ENCODE results near the gene LIG3. TPM values are rescaled to one million over a fixed set of nuclear protein-coding genes. Genes with fewer than 3 reads are reported as not detected.
A peak's percentile ranks its signal among the peaks of the same experiment; 100 is the strongest.

The LIG3 gene
- total RNA-seq, 4 donors from 2014 or later: 9.8 to 44.5 (median 23.9) TPM

DNA sequence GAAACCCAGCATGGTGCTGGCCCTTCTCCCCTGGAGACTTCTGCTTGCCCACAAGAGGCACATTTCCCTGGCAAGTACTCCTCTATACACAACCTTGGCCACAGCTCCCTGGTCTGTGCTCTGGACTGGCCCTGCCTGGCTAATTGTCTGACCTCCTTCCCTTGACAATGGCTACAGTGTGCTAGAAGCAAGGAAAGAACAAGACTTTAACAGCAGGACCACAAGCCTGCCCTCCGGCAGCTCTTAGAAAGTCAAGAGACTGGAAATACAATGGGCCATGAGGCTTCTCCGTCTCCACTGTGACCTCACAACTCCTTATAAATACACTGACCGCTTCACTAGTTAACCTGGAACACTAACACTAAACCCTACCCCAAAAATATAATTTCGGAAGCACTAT lies 36.7 kb downstream of the LIG3 start:
- no peak for DNase-seq
- in situ Hi-C loops (cut with MboI; ENCODE audit: low pct_ligation_motif_present in 1 of 4, low pct_unique_long_range_greater_than_20kb in 1 of 4, low sequenced_read_pairs in 3 of 4): no loop called here
- Histone ChIP-seq H3K4me1 (peaks cover 6 to 32% (median 11%) of the 10 kb centered on the region in 4 donors), H3K36me3 (peaks cover 0 to 19% (median 6%) of the 10 kb centered on the region in 4 donors), H3K27me3 (no peaks in the 10 kb centered on the region), H3K4me3 (no peak overlapping the region), H3K27ac (no peak overlapping the region), H3K9me3 (no peaks in the 10 kb centered on the region)
- WGBS, 2 donors (ENCODE audit: low coverage in 1 of 2): 96% methylated on average over 4 of the region's 4 CpGs; no CpG with 5 or more reads in 1 of the 2 donors
- intact Hi-C loops (cut with DNase I; ENCODE audit: low total_unique reads): no loop called here
- no peak for TF ChIP-seq POLR2A (IDR thresholded peaks at IDR 0.05)
- TF ChIP-seq EP300 (IDR thresholded peaks at IDR 0.05; ENCODE audit: low read depth): no peak
- TF ChIP-seq POLR2AphosphoS5 (IDR thresholded peaks at IDR 0.05): no peak
- TF ChIP-seq, protein P1, sequence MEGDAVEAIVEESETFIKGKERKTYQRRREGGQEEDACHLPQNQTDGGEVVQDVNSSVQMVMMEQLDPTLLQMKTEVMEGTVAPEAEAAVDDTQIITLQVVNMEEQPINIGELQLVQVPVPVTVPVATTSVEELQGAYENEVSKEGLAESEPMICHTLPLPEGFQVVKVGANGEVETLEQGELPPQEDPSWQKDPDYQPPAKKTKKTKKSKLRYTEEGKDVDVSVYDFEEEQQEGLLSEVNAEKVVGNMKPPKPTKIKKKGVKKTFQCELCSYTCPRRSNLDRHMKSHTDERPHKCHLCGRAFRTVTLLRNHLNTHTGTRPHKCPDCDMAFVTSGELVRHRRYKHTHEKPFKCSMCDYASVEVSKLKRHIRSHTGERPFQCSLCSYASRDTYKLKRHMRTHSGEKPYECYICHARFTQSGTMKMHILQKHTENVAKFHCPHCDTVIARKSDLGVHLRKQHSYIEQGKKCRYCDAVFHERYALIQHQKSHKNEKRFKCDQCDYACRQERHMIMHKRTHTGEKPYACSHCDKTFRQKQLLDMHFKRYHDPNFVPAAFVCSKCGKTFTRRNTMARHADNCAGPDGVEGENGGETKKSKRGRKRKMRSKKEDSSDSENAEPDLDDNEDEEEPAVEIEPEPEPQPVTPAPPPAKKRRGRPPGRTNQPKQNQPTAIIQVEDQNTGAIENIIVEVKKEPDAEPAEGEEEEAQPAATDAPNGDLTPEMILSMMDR (IDR thresholded peaks at IDR 0.05): no peak

DNA sequence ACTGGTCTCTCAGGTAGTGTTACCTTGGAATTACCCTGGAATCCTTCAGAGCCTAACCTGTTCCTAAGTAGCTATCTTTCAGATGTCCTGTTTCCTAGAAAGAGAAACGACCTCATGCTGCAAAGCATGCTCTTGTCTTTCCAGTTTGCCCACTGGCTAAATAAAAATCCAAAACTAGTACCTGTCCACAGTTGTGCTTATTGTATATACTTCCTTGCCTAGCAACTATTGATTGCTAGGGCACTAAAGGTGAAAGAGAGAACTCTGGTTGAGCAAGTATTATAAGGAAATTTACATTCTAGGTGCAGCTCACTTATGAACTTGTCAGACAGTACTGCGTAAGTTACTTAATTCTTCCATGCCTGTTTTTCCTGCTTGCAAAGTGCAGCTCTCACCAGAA lies 38.5 kb downstream of the LIG3 start:
- Histone ChIP-seq H3K9me3 (no peaks in the 10 kb centered on the region), H3K4me1 (peaks cover 9 to 47% (median 13%) of the 10 kb centered on the region in 4 donors), H3K27me3 (no peaks in the 10 kb centered on the region), H3K4me3 (no peak overlapping the region), H3K36me3 (peaks cover 0 to 19% (median 6%) of the 10 kb centered on the region in 4 donors), H3K27ac (peak overlapping the region; percentile 18 to 73 (median 31))
- intact Hi-C loops (cut with DNase I; ENCODE audit: low total_unique reads): no loop called here
- 40 to 54% methylated on average over 1 to 2 of the region's 2 CpGs for WGBS, 2 donors (ENCODE audit: low coverage in 1 of 2)
- in situ Hi-C loops (cut with MboI; ENCODE audit: low pct_ligation_motif_present in 1 of 4, low pct_unique_long_range_greater_than_20kb in 1 of 4, low sequenced_read_pairs in 3 of 4): no loop called here
- no peak for TF ChIP-seq POLR2A (IDR thresholded peaks at IDR 0.05)
- TF ChIP-seq, protein P1 (IDR thresholded peaks at IDR 0.05): no peak
- no peak for TF ChIP-seq EP300 (IDR thresholded peaks at IDR 0.05; ENCODE audit: low read depth)
- no peak for TF ChIP-seq POLR2AphosphoS5 (IDR thresholded peaks at IDR 0.05)
- no peak for DNase-seq

DNA sequence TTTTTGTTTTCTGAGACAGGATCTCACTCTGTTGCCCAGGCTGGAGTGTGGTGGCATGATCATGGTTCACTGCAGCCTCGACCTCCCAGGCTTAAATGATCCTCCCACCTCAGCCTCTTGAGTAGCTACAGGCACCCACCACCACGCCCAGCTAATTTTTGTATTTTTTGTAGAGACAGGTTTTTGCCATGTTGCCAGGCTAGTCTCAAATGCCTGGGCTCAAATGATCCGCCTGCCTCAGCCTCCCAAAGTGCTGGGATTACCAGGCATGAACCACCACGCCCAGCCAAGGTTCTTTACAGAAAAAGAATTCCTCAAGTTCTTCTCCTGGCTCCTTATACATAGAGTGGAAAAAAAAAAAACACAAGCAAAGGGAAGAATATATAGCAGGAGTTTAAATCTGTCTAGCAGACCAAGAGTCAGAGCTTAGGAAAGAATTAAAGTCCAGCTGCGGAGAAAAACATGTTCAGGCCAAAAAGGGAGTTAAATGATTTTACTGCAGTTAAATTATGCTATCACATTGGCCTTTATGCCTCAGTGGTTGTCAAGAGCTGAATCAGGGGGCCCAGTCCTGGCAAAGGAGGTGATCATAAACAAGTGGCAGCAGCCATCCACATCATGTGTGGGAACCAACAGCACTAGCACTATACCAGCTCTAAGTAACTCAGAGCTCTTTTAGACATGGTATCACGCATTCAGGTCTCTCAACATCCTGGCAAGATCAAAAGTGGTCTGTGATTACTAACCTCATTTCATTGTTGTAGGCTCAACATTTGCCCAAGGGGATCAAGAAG lies 39.3 kb downstream of the LIG3 start:
- Histone ChIP-seq H3K4me3 (no peak overlapping the region), H3K9me3 (no peaks in the 10 kb centered on the region), H3K27me3 (no peaks in the 10 kb centered on the region), H3K4me1 (peaks cover 9 to 47% (median 13%) of the 10 kb centered on the region in 4 donors), H3K27ac (peak overlapping the region; percentile 18 to 73 (median 31)), H3K36me3 (peaks cover 0 to 19% (median 6%) of the 10 kb centered on the region in 4 donors)
- no peak for DNase-seq
- in situ Hi-C loops (cut with MboI; ENCODE audit: low pct_ligation_motif_present in 1 of 4, low pct_unique_long_range_greater_than_20kb in 1 of 4, low sequenced_read_pairs in 3 of 4): no loop called here
- 67 to 80% methylated on average over 4 to 6 of the region's 6 CpGs for WGBS, 2 donors (ENCODE audit: low coverage in 1 of 2)
- intact Hi-C loops (cut with DNase I; ENCODE audit: low total_unique reads): loop anchor here (5.0 kb wide), 1 partner anchor 68 kb away; no protein-coding TSS in a partner anchor
- TF ChIP-seq POLR2AphosphoS5 (IDR thresholded peaks at IDR 0.05): no peak

DNA sequence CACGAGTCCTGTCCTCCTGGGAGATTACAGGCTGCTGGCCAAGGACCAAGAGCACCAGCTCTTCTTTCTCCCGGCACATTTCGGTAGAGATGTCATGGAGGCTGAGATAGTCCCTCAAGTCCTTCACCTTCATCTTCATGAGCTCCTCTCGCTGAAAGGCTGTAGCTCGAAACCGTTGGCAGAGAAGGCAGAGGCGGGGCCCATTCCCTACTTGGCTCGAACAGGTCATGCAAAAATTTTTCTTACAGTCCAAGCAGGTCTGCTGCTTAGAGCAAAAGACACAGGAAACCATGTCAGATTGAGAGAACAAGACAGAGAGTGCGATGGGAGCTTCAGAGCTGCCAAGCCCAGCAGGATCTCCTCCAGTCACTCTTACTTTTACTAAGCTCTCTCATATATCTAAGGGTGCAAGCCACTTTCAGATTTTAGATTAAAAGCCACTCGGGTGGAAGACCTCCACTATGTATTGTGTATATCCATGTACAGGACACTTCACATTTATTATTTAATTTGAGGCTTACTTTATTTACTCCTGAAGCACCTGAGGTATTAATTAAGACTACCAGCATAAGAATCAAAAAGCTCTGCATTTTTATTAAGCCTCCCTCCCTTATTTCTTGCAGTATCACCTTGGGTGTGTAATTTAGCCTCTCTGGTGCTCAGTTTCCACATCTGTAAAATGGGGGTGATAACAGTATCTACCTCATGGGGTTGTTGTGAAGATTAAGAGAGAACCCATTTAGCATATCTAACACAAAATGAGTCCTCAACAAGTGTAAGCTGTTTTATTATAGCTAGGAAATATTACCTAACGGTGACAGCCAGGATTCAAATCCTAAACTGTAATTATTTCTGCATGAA lies 41.4 kb downstream of the LIG3 start:
- no peak overlapping the region for H3K4me3 ChIP-seq
- H3K36me3 ChIP-seq: peaks cover 0 to 11% (median 0%) of the 10 kb centered on the region in 4 donors
- TF ChIP-seq POLR2AphosphoS5 (IDR thresholded peaks at IDR 0.05): no peak
- TF ChIP-seq POLR2A (IDR thresholded peaks at IDR 0.05): no peak
- TF ChIP-seq, protein P1 (IDR thresholded peaks at IDR 0.05): no peak
- TF ChIP-seq EP300 (IDR thresholded peaks at IDR 0.05; ENCODE audit: low read depth): no peak
- H3K27me3 ChIP-seq: no peaks in the 10 kb centered on the region
- intact Hi-C loops (cut with DNase I; ENCODE audit: low total_unique reads) (loop anchor here (5.0 kb wide), 1 partner anchor 66 kb away; no protein-coding TSS in a partner anchor), in situ Hi-C loops (cut with MboI; ENCODE audit: low pct_ligation_motif_present in 1 of 4, low pct_unique_long_range_greater_than_20kb in 1 of 4, low sequenced_read_pairs in 3 of 4) (no loop called here)
- no peak for DNase-seq
- H3K4me1 ChIP-seq: peaks cover 9 to 47% (median 13%) of the 10 kb centered on the region in 4 donors
- H3K9me3 ChIP-seq: no peaks in the 10 kb centered on the region
- 82 to 89% methylated on average over 6 to 11 of the region's 11 CpGs for WGBS, 2 donors (ENCODE audit: low coverage in 1 of 2)
- peak overlapping the region; percentile 35 to 76 (median 70) for H3K27ac ChIP-seq
